Activated T-helper 1 cell treated with Interleukin-2 at 50 U/mL for 16 hours (primary cell): ENCODE data around the gene SDF4.

Experiments
- DNase-seq: peaks from one replicate; pipeline ENCODE4 v3.0.0-alpha.2; 2020; ENCODE audit warnings: low read depth

SDF4 gene

GRCh38 chr1:1213345-1214265, 18.2 kb downstream of the SDF4 start, which contains the start of gene TNFRSF4:
Gene TNFRSF4 (minus strand): TSS chr1:1214153. CDS start chr1:1214127, 26 bp downstream.
- no peak for DNase-seq

- DNase-seq, result no peak
These were observed 18.9 kb downstream of the SDF4 start for GRCh38 chr1:1212780-1213344.

GRCh38 chr1:1211541-1212441, 20.0 kb downstream of the SDF4 start:
- DNase-seq, result no peak

GRCh38 chr1:1210726-1211540, 20.9 kb downstream of the SDF4 start:
- no peak for DNase-seq

GRCh38 chr1:1208713-1209433, 22.9 kb downstream of the SDF4 start:
- no peak for DNase-seq

- no peak for DNase-seq
These were observed 24.3 kb downstream of the SDF4 start for GRCh38 chr1:1207571-1207892.

GRCh38 chr1:1206966-1207531, 24.8 kb downstream of the SDF4 start:
- no peak for DNase-seq

GRCh38 chr1:1206376-1206965, 25.3 kb downstream of the SDF4 start, which contains the start of gene TNFRSF18:
Gene TNFRSF18 (minus strand): TSS chr1:1206592. CDS start chr1:1206571, 21 bp downstream.
- no peak for DNase-seq

GRCh38 chr1:1205769-1206375, 25.9 kb downstream of the SDF4 start:
- no peak for DNase-seq

GRCh38 chr1:1204998-1205768, 26.6 kb downstream of the SDF4 start:
- no peak for DNase-seq

GRCh38 chr1:1204425-1204920, 27.3 kb downstream of the SDF4 start:
- DNase-seq, result no peak

- no peak for DNase-seq
These were observed 28.0 kb downstream of the SDF4 start for GRCh38 chr1:1203561-1204424.

GRCh38 chr1:1202831-1203560, 28.8 kb downstream of the SDF4 start:
- no peak for DNase-seq

- DNase-seq, result peak; percentile 81
These were observed 30.7 kb downstream of the SDF4 start for GRCh38 chr1:1200876-1201810.

- DNase-seq, result no peak
These were observed 31.6 kb downstream of the SDF4 start for GRCh38 chr1:1199961-1200875.
